Measurements from ENCODE around the gene KCNIP4. TPM values are rescaled to one million over a fixed set of nuclear protein-coding genes. Genes with fewer than 3 reads are reported as not detected.

The KCNIP4 gene
- total and polyA plus RNA-seq, 9 of the 15 experiments (the other 6 are each of a cell fraction or from before 2014, with no cell fraction given), result 0.25 to 0.41 TPM; not detected in 7

- TF ChIP-seq ZNF174 (CRISPR knock-in tag; IDR thresholded peaks at IDR 0.05) (no peak), ZNF518B (CRISPR knock-in tag; IDR thresholded peaks at IDR 0.05) (no peak), ZNF589 (CRISPR knock-in tag; IDR thresholded peaks at IDR 0.05; ENCODE audit: low read depth) (no peak), BRF2 (IDR thresholded peaks at IDR 0.05; ENCODE audit: borderline replicate concordance, insufficient read depth, insufficient read length) (no peak), HDAC2 (IDR thresholded peaks at IDR 0.05) (no peak), MCM7 (IDR thresholded peaks at IDR 0.05) (no peak), POLR2AphosphoS5 (IDR thresholded peaks at IDR 0.05; ENCODE audit: control insufficient read depth, insufficient read depth, low read depth, low read length) (no peak), ZNF507 (tag; conservative IDR thresholded peaks at IDR 0.05) (no peak), CBX1 (IDR thresholded peaks at IDR 0.05; ENCODE audit: low read depth) (no peak), ZNF347 (CRISPR knock-in tag; IDR thresholded peaks at IDR 0.05; ENCODE audit: low read depth) (no peak), TAF7 (tag; IDR thresholded peaks at IDR 0.05) (no peak), RBM39 (optimal IDR thresholded peaks at IDR 0.05; ENCODE audit: low read depth, low read length) (no peak), ILF3 (IDR thresholded peaks at IDR 0.05; ENCODE audit: borderline replicate concordance) (no peak), MTA1 (IDR thresholded peaks at IDR 0.05; ENCODE audit: borderline replicate concordance) (no peak)
- CTCF ChIA-PET (ENCODE audit: low intra/inter-chr PET ratio), result no interaction called here
- Histone ChIP-seq H3K4me2 (ENCODE audit: insufficient read depth, low read length) (no peak overlapping the region), H3K27ac (ENCODE audit: extremely low read depth, low read depth, low read length) (no peak overlapping the region), H3K9me1 (ENCODE audit: control insufficient read depth, insufficient read depth, low read length) (no peaks in the 10 kb centered on the region), H3K4me3 (no peak overlapping the region), H3K9me3 (replicated peaks; ENCODE audit: control insufficient read depth, insufficient read depth, low read depth, low read length) (no peaks in the 10 kb centered on the region; the same call in 1 of the 2 replicates), H4K20me1 (replicated peaks; ENCODE audit: control insufficient read depth, insufficient read depth, low read length) (no peaks in the 10 kb centered on the region), H3K27me3 (ENCODE audit: control insufficient read depth in 2 of 2, insufficient read depth in 2 of 2, low read length in 2 of 2) (no peaks in the 10 kb centered on the region), H3K36me3 (ENCODE audit: control insufficient read depth, insufficient read depth, low read length) (no peaks in the 10 kb centered on the region), H3K4me1 (replicated peaks in 1 of 2; ENCODE audit: control insufficient read depth in 2 of 2, insufficient read depth in 2 of 2, low read length in 2 of 2) (no peaks in the 10 kb centered on the region), H2AFZ (ENCODE audit: low read depth, low read length) (no peak overlapping the region), H3K79me2 (ENCODE audit: control insufficient read depth, insufficient read depth, low read length) (no peaks in the 10 kb centered on the region), H3K9ac (ENCODE audit: insufficient read depth in 1 of 2, low read depth in 2 of 2, low read length in 2 of 2) (no peak overlapping the region)
- no peak for DNase-seq (ENCODE audit: extremely low read depth in 1 of 4, low spot score in 3 of 4)
- no peak for ATAC-seq
- no peak for FAIRE-seq
- WGBS (ENCODE audit: insufficient coverage, low coverage, missing lambda C conversion rate), result 0% methylated on average over 3 of the region's 3 CpGs
- in situ Hi-C loops (cut with MboI) (no loop called here), intact Hi-C loops (cut with micrococcal nuclease) (no loop called here)
- POLR2A ChIA-PET, result no interaction called here
- BruUV-seq (replicated peaks), result no TSS peak
These were observed 564.0 kb downstream of the KCNIP4 start for GRCh38 chr4:21384609-21385008.
